HG02678 (cell line): Measurements from ENCODE around the gene DLD.
A peak's percentile ranks its signal among the peaks of the same experiment; 100 is the strongest.
"Not testable (repeated sequence)": the region's sequence is repeated elsewhere in the genome, so short reads cannot be mapped to it uniquely, and the experiment has no call there.

ENCODE experiments used
- ATAC-seq: cut with Tn5 transposase; IDR thresholded peaks from one replicate; pipeline ENCODE4 v1.9.1; 2021; ENCODE audit warnings: mild to moderate bottlenecking, moderate library complexity; ENCODE audit not compliant: unreplicated experiment

The DLD gene

GRCh38 chr7:107874111-107874510 is 16.9 kb upstream of the DLD start:
- ATAC-seq, result no peak

- peak; percentile 81 for ATAC-seq
These were observed 16.2 kb upstream of the DLD start for GRCh38 chr7:107874605-107875446.

GRCh38 chr7:107876916-107877315 is 14.1 kb upstream of the DLD start:
- no peak for ATAC-seq

GRCh38 chr7:107877731-107878382 is 13.1 kb upstream of the DLD start:
- ATAC-seq, result no peak

GRCh38 chr7:107878636-107879035 is 12.3 kb upstream of the DLD start:
- ATAC-seq, result no peak

GRCh38 chr7:107879400-107880035 is 11.5 kb upstream of the DLD start:
- ATAC-seq, result peak; percentile 75

GRCh38 chr7:107882766-107883165 is 8.2 kb upstream of the DLD start:
- ATAC-seq, result no peak

- ATAC-seq, result no peak
These were observed 6.7 kb upstream of the DLD start for GRCh38 chr7:107884066-107884818.

- not testable (repeated sequence) for ATAC-seq
These were observed 3.2 kb upstream of the DLD start for GRCh38 chr7:107887827-107888226.

GRCh38 chr7:107889992-107890391 is 991 bp upstream of the DLD start:
- no peak for ATAC-seq

GRCh38 chr7:107890493-107890961 is 456 bp upstream of the DLD start:
- peak; percentile 2 for ATAC-seq

GRCh38 chr7:107891636-107892366 is 818 bp downstream of the DLD start:
- peak; percentile 26 for ATAC-seq

GRCh38 chr7:107892367-107892741 is 1.4 kb downstream of the DLD start:
- ATAC-seq, result not testable (repeated sequence)

- ATAC-seq, result no peak
These were observed 8.1 kb downstream of the DLD start for GRCh38 chr7:107898997-107899594.

GRCh38 chr7:107900496-107901015 is 9.6 kb downstream of the DLD start:
- no peak for ATAC-seq

- ATAC-seq, result no peak
These were observed 11.4 kb downstream of the DLD start for GRCh38 chr7:107902381-107902780.

- no peak for ATAC-seq
These were observed 16.8 kb downstream of the DLD start for GRCh38 chr7:107907790-107908189.

- no peak for ATAC-seq
These were observed 18.5 kb downstream of the DLD start for GRCh38 chr7:107909445-107909844.

GRCh38 chr7:107911981-107912380 is 21.0 kb downstream of the DLD start:
- ATAC-seq, result no peak

- no peak for ATAC-seq
These were observed 22.9 kb downstream of the DLD start for GRCh38 chr7:107913851-107914250.
